NCI-H748 treated with DMSO at 0.1 percent for 48 hours (cell line): ENCODE results near the gene SLC25A26.
A peak's percentile ranks its signal among the peaks of the same experiment; 100 is the strongest.
"Not testable (repeated sequence)": the region's sequence is repeated elsewhere in the genome, so short reads cannot be mapped to it uniquely, and the experiment has no call there.

Experiments
- DNase-seq: peaks from one replicate; lab custom pipeline; 2025; lab: John Stamatoyannopoulos, UW

Gene SLC25A26

DNA sequence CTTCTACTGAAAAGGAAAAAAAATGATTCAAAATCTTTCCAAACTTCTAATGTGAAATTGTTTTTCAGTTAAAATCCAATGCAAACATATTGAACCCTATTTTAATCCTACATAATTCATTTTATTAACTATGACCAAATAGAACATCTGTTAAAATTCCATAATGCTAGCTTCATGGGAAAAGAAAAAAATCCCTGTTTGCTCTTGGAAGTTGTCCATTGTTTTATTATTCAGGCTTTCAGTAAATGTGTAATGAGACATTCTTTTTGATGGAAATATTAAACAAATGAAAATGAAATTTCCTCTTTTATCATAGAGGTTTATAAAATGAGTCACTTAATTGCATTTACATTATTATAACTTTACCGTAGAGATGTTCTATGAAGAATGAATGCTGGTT lies 49.5 kb downstream of the SLC25A26 start:
- DNase-seq, result no peak

DNA sequence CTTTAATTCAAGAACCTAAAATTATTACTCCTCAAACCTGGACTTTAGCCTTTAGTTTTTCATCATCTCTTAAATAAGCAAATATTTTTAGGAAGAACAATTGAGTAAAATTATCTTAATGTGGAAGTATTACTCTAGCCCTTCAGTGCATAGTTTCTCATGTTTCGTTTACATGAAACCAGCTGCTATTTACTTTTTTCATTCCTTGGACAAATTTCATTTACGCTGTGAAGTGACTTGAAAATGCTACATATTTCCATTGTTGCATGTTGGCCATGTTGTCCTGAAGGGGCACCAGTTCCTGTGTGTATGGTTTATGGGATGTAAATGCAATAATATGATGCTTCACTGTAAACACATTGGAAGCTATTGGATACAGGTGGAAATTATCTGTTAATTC lies 49.9 kb downstream of the SLC25A26 start:
- DNase-seq, result no peak

DNA sequence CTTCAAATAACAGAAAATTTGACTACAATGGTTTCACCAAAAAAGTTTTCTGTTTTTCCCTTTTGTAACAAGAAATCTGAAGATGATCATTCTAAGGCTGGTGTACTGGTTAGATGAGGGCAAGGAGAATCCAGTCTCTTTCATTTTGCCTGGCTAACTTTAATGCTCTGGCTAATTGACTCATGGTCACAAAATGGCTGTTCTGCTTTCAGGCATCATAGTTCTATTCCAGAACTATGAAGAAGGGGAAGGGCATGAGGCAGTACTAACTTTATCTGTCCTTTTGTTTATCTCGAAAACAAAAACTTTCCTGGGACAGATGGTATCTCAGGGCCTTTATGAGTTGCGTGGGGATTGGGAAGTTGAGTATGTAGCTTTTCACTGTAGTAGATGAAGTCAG lies 50.4 kb downstream of the SLC25A26 start:
- no peak for DNase-seq

DNA sequence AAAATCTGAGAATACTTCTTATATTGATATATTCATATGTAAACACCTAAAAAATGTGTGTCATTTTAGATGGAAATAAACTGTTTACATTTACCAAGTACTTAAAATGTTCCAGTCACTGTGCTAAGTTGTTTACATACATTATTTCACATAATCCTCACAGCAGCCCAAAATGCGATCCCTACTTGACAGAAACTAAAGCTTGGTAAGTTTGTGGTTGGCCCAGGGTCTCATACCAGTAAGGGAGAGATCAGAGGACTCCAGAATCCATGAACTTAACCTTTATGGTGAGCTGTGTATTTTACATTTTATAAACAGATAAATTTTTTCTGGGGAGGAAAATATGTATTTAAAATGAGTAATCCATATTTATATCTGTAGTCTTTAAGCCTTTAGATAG lies 51.2 kb downstream of the SLC25A26 start:
- no peak for DNase-seq

DNA sequence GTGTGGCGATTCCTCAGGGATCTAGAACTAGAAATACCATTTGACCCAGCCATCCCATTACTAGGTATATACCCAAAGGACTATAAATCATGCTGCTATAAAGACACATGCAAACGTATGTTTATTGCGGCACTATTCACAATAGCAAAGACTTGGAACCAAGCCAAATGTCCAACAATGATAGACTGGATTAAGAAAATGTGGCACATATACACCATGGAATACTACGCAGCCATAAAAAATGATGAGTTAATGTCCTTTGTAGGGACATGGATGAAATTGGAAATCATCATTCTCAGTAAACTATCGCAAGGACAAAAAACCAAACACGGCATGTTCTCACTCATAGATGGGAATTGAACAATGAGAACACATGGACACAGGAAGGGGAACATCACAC lies 54.0 kb downstream of the SLC25A26 start:
- not testable (repeated sequence) for DNase-seq

DNA sequence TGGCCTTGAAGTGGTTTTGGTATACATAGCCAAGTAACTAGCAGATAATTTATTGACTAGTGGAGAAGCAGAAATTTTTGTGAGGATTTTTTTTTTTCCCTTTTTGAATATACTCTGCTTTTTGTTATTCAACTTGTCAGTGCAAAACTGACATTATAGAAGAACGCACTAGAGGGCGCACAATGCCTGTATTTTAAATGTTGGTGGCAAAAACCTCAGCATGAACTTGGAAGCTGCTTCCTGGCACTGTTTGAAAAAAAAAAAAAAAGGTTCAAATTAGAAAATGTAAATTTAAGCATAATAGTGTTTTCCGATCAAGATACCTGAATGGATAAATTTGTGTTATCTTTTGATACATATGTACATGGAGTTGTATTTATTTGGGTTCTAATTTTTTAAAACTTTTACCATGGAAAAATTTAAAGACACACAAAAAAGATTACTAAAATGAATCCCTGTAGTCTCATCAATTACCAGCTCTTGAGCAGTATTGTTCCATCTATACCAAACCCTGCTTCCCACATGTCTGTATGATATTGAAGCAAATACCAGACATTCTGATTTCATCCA lies 56.0 kb downstream of the SLC25A26 start:
- DNase-seq, result peak; percentile 13

DNA sequence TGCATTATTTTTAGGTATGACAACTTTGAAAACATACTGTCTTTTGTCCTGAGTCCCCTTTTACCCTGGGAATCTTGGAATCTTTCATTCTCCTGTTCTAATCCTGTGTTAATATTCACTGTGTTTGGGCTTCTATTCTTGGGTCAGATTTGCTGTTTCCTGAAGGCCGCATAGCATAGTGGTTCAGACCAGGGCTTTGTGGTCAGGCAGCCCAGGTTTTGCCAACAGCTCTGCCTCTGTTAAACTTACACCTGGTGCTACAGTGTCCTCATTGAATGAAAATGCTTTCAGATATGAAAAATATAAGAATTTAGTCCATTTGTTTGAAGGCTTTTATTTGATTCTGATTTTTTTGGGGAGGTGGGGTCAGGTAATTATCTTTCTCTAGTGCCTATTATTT lies 58.4 kb downstream of the SLC25A26 start:
- DNase-seq, result no peak

DNA sequence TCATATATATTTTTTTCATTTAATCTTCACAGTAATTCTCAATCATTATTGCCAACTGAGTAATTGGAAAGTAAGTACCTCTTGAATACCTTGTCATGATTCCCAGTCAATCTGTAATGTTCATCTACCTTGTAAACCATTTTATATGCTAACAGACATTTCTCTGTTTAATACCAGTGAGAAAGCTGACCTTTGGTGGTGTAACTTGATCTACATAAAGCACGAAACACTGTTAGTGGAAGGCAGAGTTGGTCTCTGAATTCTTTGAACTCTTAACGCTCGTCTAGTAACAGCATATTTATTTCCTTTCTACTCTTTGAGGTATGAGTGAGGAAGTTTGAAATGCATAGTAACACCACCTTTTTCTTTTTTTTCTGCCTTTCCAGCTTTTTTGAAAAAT lies 59.5 kb downstream of the SLC25A26 start:
- DNase-seq, result no peak

DNA sequence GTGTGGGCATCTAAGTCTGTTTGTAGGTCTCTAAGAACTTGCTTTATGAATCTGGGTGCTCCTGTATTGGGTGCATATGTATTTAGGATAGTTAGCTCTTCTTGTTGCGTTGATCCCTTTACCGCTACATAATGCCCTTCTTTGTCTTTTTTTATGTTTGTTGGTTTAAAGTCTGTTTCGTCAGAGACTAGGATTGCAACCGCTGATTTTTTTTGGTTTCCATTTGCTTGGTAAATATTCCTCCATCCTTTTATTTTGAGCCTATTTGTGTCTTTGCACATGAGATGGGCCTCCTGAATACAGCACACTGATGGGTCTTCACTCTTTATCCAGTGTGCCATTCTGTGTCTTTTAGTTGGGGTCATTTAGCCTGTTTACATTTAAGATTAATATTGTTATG lies 71.1 kb downstream of the SLC25A26 start:
- not testable (repeated sequence) for DNase-seq

DNA sequence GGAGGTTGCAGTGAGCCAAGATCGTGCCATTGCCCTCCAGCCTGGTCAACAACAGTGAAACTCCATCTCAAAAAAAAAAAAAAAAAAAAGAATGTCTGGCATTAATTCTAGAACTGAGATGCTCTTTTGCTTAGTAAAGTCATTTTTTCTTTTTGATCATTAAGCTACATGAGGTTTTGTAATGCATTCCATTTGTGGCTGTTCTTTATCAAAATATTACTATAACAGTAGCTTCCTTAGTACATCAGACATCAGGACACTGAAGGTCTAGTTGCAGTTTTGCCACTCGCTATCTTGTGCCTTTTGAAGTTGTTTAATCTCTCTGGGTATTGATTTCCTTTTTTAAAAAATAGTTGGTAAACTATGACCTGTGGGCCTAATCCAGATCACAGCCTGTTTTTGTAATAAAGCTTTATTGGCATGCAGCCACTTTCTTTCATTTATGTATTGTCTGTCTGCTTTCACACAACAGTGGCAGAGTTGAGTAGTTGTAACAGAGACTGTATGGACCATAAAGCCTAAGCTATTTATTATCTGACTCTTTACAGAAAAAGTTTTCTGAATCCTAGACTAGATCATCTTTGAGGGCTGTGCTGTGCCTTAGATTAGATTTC lies 76.6 kb downstream of the SLC25A26 start:
- DNase-seq, result no peak

DNA sequence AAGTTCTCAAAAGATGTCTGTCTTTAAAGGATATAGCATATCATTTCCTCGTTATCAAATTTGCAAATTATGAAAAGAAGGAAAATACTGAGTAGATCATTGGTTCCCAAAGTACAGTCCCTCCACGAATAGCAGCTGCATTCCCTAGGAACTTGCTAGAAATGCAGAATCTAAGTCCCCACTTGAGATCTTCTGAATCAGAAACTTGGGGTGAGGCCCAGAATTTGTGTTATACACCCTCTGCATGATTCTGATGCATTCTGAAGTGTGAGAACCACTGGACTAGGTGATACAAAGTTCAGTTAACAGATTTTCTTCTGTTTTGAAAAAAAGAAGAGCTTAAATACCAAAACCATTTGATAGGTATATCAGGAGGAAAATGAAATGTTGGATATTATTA lies 77.1 kb downstream of the SLC25A26 start:
- no peak for DNase-seq

DNA sequence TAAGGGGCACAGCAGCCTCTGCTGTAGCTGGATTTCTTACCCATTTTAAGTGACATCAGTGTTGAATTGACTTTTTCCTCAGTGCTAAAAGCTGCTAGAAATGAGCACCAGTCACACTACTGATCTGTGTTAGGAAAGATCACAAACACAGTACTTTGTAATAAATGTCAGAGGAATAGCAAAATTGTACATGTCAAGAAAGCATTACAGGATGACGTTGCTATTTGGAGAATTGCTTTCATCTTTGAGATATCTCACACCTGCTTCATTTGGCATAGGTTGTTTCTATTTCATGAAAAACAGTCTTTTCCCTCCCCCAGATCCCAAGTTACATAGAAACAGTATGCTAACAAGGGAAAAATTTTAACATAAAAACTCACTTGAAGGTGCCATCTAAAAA lies 77.8 kb downstream of the SLC25A26 start:
- DNase-seq, result no peak

DNA sequence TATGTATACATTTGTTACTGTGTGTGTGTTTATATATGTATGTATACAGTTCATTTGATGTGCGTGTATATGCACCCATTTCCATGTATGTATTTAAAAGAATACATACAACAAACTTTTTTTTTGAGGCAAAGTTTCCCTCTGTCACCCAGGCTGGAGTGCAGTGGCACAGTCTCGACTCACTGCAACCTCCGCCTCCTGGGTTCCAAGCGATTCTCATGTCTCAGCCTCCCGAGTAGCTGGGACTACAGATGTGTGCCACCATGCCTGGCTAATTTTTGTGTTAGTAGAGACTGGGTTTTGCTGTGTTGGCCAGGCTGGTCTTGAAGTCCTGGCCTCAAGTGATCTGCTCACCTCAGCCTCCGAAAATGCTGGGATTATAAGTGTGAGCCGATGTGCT lies 78.3 kb downstream of the SLC25A26 start:
- DNase-seq, result not testable (repeated sequence)

DNA sequence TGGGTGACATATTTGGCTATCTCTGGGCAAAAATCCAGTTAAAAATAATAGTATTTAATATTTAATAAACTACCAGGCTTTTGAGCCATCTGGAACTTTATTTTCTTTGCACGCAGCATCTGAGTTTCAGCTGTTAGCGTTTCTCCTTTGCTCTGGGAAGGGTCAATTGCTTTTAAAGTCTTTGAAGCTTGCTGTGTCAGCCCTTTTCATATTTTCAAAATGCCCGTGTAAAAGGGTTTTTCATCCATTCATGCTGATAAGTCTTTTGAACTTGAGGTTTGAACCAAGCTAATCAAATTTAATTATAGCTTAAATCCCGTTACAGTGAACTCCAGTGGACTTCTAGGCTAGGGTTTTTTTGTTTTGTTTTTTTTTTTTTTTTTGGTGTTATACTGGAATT lies 79.1 kb downstream of the SLC25A26 start:
- no peak for DNase-seq

DNA sequence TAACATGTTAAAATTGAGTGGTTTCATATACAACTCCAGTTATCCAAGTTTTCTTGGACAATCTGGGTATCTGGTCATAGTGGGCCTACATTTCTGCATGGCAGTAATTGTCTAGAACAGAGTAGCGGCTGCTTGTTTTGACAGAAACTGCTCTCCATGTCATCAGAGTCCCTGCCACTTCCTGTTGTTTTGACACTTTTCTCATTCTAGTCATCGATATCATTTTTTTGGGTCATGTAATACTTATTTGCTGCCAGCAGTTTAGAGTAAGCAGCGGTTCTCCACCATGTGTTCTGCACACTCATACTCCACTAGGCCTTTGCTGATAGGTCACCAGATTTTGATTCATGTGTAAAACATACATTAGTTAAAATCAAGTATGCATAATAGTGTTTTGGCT lies 81.5 kb downstream of the SLC25A26 start:
- DNase-seq, result no peak

DNA sequence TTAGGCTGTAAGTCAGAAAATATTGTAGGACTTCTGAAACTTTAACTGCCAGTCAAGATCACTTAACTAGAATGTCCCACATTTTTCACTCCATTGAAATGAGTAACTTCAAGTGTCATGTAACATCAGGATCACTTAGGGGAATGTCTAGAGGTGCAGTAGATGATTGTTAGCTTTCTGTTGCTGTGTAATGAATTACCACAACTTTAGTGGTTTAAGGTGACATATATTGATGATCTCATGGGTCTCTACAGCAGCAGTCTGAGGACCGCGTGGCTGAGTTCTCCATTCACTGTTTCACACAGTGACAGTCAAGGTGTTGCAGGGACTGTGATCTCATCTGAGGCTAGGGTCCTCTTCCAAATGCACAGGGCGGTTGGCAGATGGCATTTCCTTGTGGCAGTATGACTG lies 82.7 kb downstream of the SLC25A26 start:
- no peak for DNase-seq

DNA sequence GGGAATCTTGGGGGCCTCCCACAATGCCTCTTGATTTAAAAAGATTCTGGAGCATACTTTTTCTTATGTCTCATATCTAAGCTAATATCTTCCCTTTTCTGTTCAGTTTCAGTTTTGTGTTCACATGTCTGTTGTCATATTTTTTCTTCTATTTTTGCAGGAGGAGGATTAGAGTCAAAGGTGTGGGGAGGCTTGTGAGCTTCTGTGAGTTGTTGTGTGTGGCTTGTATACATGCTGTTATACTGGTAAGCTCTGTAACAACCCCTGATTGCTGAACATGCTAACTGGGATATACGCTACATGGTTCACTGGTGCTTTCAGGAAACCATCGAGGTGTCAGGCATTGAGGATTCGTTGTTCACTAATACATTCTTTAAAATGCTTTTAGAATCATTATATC lies 83.5 kb downstream of the SLC25A26 start:
- DNase-seq, result no peak

DNA sequence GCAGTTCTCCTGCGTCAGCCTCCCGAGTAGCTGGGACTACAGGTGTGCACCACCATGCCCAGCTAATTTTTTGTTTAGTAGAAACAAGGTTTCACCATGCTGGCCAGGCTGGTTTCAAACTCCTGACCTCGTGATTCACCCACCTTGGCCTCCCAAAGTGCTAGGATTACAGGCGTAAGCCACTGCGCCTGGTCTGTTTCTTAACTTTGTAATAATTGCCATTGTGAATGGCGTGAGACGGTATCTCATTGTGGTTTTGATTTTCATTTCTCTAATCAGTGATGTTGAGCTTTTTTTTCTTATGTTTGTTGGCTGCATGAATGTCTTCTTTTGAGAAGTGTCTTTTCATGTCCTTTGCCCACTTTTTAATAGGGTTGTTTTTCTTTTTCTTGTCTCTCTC lies 85.3 kb downstream of the SLC25A26 start:
- not testable (repeated sequence) for DNase-seq

DNA sequence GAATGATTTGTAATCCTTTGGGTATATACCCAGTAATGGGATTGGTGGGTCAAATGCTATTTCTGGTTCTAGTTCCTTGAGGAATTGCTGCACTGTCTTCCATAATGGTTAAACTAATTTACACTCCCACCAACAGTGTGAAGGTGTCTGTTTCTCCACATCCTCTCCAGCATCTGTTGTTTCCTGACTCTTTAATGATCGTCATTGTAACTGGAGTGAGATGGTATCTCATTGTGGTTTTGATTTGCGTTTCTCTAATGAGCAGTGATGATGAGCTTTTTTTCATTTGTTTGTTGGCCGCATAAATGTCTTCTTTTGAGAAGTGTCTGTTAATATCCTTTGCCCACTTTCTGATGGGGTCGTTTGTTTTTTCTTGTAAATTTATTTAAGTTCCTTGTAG lies 86.2 kb downstream of the SLC25A26 start:
- not testable (repeated sequence) for DNase-seq

DNA sequence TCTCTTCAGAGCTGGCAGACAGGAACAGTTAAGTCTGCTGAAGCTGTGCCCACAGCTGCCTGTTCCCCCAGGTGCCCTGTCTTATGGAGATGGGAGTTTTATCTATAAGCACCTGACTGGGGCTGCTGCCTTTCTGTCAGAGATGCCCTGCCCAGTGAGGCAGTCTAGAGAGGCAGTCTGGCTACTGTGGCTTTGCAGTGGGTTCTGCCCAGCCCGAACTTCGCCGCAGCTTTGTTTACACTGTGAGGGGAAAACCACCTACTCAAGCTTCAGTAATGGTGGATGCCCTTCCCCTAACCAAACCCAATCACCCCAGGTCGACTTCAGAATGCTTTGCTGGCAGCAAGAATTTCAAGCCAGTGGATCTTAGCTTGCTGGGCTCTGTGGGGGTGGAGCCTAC lies 91.2 kb downstream of the SLC25A26 start:
- no peak for DNase-seq

DNA sequence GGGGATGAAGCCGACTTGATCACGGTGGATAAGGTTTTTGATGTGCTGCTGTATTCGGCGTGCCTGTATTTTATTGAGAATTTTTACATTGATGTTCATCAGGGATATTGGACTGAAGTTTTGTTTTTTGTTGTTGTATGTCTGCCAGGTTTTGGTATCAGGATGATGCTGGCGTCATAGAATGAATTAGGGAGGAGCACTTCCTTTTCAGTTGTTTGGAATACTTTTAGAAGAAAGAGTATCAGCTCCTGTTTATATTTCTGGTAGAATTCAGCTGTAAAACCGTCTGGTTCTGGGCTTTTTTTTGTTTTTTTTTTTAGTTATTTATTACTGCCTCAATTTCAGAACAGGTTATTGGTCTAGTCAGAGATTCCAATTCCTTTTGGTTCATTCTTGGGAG lies 93.7 kb downstream of the SLC25A26 start:
- DNase-seq, result no peak

DNA sequence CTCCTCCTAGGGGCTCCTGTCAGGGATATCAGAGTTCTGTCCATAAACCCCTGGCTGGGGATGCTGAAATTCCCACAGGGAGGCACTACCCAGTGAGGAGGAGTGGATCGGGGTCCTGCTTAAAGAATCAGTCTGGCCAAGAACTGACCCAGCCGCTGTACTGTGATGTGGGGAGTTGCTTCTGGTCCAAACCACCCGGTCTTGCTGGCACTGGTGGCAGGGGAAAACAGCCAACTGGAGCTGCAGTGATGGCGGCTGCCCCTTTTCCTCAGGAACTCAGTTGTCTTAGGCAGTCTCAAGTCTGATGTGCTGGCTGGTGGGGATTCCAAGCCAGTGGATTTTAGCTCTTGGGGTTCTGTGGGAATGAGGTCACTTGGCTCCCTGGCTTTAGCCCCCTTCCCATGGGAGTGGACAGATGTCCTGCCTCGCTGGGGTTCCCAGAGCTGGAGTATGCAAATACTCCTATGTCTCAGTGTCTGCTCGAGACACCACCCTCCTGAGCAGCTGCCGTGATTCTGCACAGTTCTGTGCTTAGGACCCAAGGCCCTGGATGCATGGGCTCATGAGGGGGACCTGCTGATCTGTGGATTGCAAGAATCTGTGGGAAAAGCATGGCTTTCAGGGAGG lies 97.1 kb downstream of the SLC25A26 start:
- DNase-seq, result no peak

DNA sequence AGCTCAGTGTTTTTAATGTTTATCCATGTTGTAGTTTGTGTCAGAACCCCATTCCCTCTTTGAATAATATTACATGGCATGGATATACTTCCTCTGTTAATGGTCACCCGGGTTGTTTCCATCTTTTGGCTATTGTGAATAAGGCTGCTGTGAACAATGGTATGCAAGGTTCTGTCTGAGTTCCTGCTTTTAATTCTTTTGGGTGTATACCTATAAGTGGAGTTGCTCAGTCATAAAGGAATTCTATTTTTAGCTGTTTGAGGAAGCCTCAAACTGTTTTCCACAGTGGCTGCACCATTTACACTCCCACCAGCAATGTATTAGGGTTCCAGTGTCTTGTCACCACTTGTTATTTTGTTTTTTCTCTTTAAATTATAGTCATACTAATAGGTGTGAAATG lies 99.6 kb downstream of the SLC25A26 start:
- no peak for DNase-seq

DNA sequence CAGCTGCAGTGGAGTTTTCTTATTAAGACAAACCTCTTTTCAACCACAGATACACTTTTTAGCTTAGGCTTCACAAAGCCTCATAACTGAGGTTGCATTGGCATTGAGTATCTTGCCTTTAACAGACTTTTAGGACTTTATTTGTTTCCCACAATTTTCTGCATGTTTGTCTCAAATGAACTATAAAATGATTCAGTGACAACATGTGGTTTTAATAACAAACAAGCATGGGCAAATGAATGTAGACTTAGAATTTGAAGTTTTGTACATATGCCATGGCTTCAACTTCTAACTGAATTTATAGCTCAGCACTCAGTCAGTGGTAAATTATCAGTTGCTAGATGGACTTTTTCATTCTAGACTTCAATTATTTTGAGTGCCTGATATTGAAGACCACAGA lies 101.6 kb downstream of the SLC25A26 start:
- no peak for DNase-seq
